Activated CD4-positive, alpha-beta T cell treated with anti-CD3 and anti-CD28 coated beads, Interleukin-2, amount 50 U/mL, for 1 hour (primary cell): ENCODE results near the gene GP1BA.

Experiments
- DNase-seq: peaks from one replicate; pipeline ENCODE4 v3.0.0-alpha.2; 2020

GP1BA gene

GRCh38 chr17:4951486-4951885 lies 19.4 kb downstream of the GP1BA start:
- DNase-seq: no peak

DNA sequence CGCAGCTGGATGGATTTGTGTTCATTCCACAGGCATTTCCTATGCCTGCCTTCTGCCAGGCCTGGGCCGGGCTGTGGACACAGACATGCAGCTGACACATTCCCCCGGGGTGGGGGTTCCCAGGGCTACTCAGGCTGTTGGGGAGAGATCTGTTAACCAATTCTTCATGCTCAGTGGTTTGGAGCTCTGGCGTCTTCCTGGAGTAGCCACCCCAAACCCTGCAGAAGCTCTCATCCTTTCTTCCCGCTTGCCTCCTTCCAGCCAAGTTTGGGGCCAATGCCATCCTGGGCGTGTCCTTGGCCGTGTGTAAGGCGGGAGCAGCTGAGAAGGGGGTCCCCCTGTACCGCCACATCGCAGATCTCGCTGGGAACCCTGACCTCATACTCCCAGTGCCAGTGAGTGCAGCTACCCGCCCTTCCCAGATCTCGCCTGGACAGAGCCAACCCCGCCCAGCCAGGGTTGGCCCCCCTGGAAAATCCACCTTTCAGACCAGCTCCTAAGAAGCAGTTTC lies 21.4 kb downstream of the GP1BA start:
- no peak for DNase-seq

DNA sequence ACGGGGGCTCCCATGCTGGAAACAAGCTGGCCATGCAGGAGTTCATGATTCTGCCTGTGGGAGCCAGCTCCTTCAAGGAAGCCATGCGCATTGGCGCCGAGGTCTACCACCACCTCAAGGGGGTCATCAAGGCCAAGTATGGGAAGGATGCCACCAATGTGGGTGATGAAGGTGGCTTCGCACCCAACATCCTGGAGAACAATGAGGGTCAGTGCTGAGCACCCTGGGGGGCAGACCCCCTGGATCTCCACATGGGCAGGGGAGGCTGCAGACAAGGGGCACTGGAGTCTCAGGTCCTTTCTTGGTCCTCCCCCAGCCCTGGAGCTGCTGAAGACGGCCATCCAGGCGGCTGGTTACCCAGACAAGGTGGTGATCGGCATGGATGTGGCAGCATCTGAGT lies 23.0 kb downstream of the GP1BA start:
- DNase-seq: no peak

- DNase-seq: peak; percentile 46
Observed at GRCh38 chr17:4956493-4957061, 24.5 kb downstream of the GP1BA start.

DNA sequence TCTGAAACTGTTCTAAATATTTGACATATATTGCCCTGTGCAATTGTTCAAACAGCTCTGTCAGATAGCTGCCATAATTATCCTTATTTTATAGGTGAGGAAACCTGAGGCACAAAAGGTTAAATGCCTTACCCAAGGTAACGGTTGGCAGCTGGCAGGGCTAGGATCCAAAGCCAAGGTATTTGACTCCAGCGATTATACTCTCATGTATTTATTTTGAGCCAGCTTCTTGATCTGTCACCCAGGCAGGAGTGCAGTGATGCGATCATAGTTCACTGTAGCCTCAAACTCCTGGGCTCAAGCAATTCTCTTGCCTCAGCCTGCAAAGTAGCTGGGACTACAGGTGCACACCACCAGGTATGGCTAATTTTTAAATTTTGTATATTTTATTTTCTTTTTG lies 26.0 kb downstream of the GP1BA start:
- DNase-seq: no peak

DNA sequence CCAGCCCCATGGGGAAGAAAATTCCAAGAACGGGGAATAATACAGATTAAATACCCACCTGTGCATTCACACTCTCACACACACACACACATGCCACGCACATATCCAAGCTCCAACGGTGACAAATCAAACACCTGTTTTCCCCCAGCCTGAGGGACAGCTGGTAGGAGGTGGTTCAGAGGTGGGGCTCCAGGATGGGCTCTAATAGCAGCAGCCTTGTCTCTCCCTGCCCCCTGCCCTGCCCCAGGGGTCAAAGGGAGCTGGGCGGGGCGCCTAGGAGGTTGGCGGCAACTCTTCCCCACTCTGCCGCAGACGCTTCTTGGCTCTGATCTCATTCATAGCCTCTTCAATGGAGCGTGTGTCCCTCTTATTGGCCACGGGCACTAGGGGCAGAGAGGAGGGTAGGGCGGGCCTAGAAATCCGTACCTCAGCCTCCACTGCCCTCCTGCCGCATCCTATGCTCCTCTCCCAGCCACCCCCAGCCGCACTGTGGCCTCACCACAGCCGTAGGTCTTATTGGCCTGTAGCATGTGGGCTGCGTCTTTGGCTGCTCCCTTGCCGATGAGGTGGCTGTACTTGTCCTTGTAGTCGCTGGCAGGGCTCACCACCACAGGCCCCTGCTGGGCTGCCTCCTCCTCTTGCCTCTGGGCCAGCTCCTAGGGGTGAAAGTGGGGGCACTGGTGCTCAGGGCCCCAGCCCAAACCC lies 27.3 kb downstream of the GP1BA start:
- DNase-seq: no peak

GRCh38 chr17:4960279-4960922 lies 28.3 kb downstream of the GP1BA start:
- no peak for DNase-seq

DNA sequence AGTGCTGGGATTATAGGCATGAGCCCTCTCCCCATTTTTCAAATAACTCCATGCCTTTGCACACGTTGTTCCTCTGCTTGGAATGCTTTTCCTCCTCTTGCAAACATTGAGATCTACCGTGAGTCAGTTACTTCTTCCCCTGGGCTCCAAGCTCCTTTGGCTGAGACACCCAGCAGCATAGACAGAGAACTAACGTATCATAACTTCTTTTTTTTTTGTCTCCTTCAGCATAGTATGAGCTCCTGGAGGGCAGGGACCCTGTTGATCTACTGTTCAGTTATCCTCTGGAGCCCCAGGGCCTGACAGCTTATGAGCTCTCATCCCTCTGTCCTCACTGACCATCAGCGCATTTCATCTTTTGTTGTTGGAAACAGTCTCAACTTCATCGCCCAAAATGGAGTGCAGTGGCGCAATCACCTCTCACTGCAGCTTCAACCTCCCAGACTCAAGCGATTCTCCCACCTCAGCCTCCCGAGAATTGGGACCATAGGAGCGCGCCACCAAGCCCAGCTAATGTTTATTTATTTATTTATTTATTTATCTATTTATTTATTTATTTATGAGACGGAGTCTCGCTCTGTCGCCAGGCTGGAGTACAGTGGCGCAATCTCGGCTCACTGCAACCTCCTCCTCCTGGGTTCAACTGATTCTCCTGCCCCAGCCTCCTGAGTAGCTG lies 33.4 kb downstream of the GP1BA start:
- DNase-seq: no peak

DNA sequence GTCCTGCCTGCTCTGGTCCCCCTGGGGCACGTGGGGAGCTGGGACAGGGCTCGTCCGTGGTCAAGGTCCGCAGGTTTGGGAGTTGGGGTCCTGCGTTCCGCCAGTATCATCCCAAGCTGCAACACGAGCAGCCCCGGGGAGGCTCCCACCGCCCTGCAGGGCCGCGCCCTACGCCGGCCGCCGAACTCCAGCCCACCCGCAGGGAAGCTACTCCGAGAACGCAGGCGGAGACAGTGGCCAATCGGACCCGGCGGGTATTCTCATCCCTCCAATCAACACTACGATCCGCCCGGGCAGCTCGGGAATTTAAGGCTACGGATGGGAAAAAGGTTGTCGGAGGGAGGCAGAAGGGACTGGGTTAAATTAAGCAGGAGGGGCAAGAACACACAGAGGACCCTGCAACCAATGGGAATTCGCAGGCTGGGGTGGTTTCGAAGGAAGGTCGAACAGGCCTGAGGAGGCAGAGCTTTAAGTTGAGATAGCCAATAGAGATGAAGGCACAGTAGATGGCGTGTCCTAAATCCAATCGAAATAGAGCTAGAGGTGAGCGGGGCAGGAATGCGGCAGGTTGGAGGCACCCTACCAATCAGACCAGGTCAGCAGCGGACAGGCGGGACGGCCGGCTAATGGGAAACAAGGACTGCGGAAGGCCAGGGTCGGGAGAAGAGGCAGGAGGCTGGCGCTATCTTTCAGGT lies 34.9 kb downstream of the GP1BA start:
- peak; percentile 90 for DNase-seq

GRCh38 chr17:4967539-4968485 lies 35.7 kb downstream of the GP1BA start, which contains the start of gene SPAG7:
Gene SPAG7 (minus strand): TSS chr17:4967817. CDS start chr17:4967804, 13 bp downstream.
- peak; percentile 92 for DNase-seq

- DNase-seq: no peak
Observed at GRCh38 chr17:4968486-4969046, 36.5 kb downstream of the GP1BA start.

- DNase-seq: no peak
Observed at GRCh38 chr17:4969047-4969550, 37.0 kb downstream of the GP1BA start.

DNA sequence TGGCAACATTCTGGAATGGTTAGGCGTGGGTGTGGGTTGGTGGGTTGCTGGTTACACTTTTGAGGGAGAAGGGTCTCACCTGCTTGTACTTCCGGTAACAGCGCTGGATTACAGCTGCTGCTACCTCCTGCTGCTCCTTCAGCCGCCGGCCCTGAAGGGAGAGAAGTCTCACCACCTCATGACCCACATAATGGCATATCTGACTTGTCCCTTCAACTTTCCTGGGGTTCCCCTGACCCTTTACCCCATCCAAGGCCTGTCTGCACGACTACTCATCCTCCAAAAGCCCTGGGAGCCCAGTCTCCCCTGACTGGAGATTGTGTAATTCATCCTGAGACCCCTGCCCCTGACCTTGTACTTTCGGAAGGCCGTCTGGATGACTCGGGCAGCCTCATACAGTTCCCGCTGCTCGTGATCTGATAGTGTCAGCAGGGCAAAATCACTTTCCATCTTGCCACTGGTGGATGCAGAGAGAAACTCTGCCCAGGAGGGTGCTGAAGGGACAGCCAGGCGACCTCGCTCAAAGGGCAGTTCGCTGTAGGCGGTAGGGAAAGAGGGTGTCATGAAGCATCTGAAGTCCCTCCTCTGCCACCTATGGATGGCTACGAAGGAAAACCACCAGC lies 37.6 kb downstream of the GP1BA start:
- peak; percentile 4 for DNase-seq

DNA sequence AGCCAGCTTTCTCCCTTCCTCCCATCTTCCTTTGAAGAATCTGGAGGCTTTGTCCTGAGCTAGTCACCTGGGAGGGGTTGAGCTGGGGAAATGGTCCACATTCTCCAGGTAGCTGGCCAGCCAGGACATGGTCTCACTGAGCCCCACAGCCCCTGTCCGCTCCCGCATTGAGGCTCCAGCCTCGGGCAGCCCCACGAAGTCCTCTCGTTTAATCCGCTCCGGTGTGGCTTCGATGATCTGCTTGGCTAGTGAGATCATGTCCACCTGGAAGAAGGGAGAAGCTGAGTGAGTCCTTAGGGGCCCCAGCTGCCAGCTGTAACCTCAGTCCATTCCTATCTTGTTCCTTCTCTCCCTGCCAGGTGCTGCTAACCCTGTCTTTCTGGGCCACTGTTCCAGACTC lies 38.2 kb downstream of the GP1BA start:
- DNase-seq: no peak

GRCh38 chr17:4971826-4972225 lies 39.7 kb downstream of the GP1BA start:
- DNase-seq: no peak

- DNase-seq: no peak
Observed at GRCh38 chr17:4972322-4972721, 40.2 kb downstream of the GP1BA start.

DNA sequence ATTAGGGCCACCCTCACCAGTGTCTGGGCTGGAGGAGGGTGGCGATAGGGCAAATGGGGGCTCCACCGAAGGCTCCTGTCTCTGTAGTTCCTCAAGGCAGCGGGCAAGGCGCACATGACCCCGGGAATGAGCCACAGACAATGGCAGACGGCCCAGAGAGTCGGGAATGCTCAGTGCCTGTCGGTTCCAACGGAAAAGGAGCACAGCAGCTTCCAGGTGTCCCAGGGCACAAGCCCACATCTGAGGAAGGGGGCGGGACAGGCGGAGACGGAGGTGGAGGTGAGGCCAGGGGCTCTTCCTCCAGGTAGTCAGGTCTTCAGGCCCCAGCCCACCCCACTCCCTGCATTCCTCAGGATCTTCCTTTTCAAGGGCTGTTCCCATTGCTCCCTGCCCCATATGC lies 40.7 kb downstream of the GP1BA start:
- DNase-seq: no peak

DNA sequence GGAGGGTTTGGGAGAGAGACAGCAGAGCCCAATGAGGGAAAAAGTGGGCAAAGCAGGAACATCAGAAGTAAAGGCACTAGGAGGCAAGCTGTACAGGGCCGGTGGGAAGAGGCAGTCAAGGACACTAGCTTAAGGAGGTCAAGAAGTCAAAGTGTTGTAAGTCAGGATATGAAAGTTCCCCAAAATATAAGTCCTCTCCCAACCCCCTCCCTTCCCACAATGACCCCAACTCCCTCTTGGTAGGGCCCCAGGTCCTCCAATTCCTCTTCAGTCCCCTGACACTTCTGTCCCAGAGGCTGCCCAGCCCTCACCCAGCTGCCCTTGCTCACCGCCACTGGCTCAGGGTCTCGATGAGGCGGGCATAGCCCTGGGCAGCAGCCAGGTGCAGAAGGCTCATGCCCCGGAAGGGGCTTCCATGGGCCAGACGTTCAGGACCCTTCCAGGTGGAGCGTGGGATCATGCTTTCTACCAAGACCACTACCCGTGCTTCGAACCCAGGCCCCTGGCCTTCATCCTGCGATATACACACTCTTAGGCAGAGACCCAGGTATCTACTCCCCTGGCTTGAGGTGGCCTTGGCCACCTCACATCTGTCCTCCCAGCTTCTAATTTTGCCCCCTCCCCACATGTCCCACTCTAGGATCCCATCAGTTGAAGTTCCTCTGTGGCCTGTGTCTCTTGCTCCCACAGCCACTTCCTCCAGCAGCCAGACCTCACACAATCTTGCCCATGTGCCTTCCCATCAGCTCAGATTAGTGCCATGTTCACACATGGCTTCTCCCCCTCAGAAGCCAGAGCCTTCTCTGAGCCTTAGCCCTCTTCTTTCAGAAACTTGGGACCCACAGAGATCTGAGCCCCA lies 41.4 kb downstream of the GP1BA start:
- DNase-seq: no peak

DNA sequence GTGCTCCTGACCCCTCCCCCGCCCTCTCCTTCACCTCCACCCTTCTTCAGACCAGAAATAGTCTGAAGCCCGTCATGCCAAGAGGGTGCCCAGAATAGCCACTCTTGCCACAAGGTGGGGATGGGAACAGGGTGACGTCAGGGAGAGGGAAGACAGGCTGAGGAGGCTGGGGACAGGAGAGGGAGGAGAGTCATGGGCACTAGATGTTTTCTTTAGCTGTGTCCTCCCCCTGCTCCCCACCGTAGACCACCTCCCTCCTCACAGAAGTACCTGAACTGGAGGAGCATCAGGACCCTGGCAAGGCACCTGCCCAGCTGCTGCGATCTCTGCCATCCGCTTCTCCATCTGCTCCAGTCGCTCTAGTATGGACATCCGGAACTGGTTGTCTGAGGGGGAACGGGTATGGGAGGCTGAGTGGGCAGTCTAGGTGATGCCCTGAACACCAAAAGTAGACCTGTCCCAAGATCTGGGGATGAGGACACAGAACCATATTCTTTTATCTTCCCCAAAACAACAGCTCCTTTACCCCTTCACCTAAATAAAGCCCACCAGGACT lies 42.1 kb downstream of the GP1BA start:
- no peak for DNase-seq
